Measurements from ENCODE around the gene KLHL10.
"Not testable (repeated sequence)": the region's sequence is repeated elsewhere in the genome, so short reads cannot be mapped to it uniquely, and the experiment has no call there.

Gene KLHL10

GRCh38 chr17:41840781-41841180, 3.2 kb downstream of the KLHL10 start:
- H3K9ac ChIP-seq (ENCODE audit: low read length); H3K4me1 ChIP-seq (ENCODE audit: control insufficient read depth, insufficient read depth, low read length); H3K9me3 ChIP-seq (ENCODE audit: control insufficient read depth, low read length); H3K27me3 ChIP-seq (ENCODE audit: control insufficient read depth, insufficient read depth, low read length); H3K36me3 ChIP-seq (ENCODE audit: control insufficient read depth, insufficient read depth, low read length); H3K4me3 ChIP-seq (ENCODE audit: low read length): not testable (repeated sequence)

DNA sequence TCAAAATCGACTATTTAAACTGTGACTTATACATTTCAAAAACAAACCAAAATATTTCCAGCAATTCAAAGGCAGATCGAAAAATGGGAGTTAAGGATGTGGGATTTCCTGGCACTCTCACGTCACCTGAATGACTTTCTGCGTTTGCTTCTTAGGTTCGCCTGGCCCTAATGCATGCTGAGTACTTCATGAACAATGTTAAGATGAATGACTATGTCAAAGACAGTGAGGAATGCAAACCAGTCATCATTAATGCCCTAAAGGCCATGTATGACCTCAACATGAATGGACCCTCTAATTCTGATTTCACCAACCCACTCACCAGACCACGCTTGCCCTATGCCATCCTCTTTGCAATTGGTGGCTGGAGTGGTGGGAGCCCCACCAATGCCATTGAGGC, 7.3 kb downstream of the KLHL10 start:
- H3K27me3 ChIP-seq (ENCODE audit: control insufficient read depth, insufficient read depth, low read length): no peaks in the 10 kb centered on the region
- no peak overlapping the region for H3K9ac ChIP-seq (ENCODE audit: low read length)
- H3K4me3 ChIP-seq (ENCODE audit: low read length): no peak overlapping the region
- H3K4me1 ChIP-seq (ENCODE audit: control insufficient read depth, insufficient read depth, low read length): no peaks in the 10 kb centered on the region
- no peaks in the 10 kb centered on the region for H3K36me3 ChIP-seq (ENCODE audit: control insufficient read depth, insufficient read depth, low read length)
- H3K9me3 ChIP-seq (ENCODE audit: control insufficient read depth, low read length): no peaks in the 10 kb centered on the region

DNA sequence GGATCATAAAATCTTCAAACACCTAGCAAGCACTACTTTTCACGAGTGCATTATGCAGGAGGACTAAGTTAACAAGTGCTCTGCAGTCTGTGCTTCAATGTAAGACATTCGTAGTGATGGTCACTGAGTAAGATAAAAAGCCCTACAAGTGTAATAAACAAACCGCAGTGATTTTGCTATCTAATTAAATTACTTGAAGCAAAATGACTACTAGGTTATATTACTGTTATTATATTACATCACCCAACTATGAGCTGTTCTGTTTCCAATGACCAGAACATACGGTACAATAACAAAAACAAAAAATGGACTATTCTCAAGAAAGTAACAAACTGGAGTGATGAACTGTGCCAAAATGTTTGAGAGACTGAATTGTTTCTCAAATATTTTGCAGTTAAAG, 11.2 kb downstream of the KLHL10 start:
- H3K4me3 ChIP-seq (ENCODE audit: low read length): no peak overlapping the region

DNA sequence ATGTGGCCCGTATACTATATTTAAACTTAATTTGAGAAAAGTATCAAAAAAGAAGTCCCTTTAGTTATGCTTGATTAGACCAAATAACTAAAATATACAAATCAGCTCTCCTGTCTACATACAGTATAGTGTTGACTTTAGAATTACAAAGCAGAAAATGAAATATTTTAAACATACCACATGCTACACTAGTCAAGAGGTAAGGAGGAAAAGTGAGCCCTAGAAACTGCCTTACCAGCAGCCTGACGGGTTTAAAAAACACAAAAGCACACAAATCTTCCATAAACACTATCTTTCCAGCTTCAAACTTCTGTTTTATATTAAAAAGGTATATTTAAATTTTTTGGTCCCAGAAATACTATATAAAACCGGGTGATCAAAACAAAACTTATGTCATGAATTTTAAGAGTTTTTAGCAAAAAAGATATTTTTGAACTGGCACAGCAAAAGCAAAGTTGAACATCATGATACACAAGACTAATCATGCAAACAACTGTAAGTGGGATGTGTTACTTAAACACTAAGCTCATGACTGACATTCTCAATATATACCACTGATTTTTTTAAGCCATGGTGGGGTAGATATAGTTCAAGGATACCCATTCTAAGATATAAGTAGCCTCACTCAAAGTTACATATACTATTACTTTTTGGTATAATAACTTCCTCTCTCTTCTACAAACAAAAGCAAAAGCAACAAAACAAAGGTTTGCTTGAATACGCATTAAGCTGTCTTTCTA, 11.8 kb downstream of the KLHL10 start:
- Histone ChIP-seq H3K9ac (ENCODE audit: low read length) (no peak overlapping the region), H3K27me3 (ENCODE audit: control insufficient read depth, insufficient read depth, low read length) (no peaks in the 10 kb centered on the region), H3K36me3 (ENCODE audit: control insufficient read depth, insufficient read depth, low read length) (peaks cover 1% of the 10 kb centered on the region), H3K4me1 (ENCODE audit: control insufficient read depth, insufficient read depth, low read length) (no peaks in the 10 kb centered on the region), H3K4me3 (ENCODE audit: low read length) (no peak overlapping the region), H3K9me3 (ENCODE audit: control insufficient read depth, low read length) (no peaks in the 10 kb centered on the region)

More for the DNA sequence above, 11.2 kb downstream of the KLHL10 start:
- Histone ChIP-seq H3K9ac (ENCODE audit: low read length) (no peak overlapping the region), H3K4me1 (ENCODE audit: control insufficient read depth, insufficient read depth, low read length) (no peaks in the 10 kb centered on the region), H3K36me3 (ENCODE audit: control insufficient read depth, insufficient read depth, low read length) (no peaks in the 10 kb centered on the region), H3K9me3 (ENCODE audit: control insufficient read depth, low read length) (no peaks in the 10 kb centered on the region), H3K27me3 (ENCODE audit: control insufficient read depth, insufficient read depth, low read length) (no peaks in the 10 kb centered on the region)

DNA sequence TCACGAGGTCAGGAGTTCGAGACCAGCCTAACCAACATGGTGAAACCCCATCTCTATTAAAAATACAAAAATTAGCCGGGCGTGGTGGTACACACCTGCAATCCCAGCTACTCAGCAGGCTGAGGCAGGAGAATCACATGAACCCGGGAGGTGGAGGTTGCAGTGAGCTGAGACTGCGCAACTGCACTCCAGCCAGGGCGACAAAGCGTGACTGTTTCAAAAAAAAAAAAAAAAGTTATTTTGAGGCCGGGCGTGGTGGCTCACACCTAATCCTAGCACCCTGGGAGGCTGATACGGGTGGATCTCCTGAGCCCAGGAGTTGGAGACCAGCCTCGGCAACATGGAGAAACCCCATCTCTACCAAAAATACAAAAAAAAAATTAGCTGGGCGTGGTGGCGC, 13.8 kb downstream of the KLHL10 start:
- not testable (repeated sequence) for H3K4me1 ChIP-seq (ENCODE audit: control insufficient read depth, insufficient read depth, low read length); H3K4me3 ChIP-seq (ENCODE audit: low read length); H3K36me3 ChIP-seq (ENCODE audit: control insufficient read depth, insufficient read depth, low read length); H3K27me3 ChIP-seq (ENCODE audit: control insufficient read depth, insufficient read depth, low read length); H3K9me3 ChIP-seq (ENCODE audit: control insufficient read depth, low read length); H3K9ac ChIP-seq (ENCODE audit: low read length)

GRCh38 chr17:41860254-41860931, 22.8 kb downstream of the KLHL10 start:
- no peak overlapping the region for H3K9ac ChIP-seq (ENCODE audit: low read length)
- no peak overlapping the region for H3K4me3 ChIP-seq (ENCODE audit: low read length)

GRCh38 chr17:41863074-41863848, 25.6 kb downstream of the KLHL10 start:
- Histone ChIP-seq H3K27me3 (ENCODE audit: control insufficient read depth, insufficient read depth, low read length) (no peaks in the 10 kb centered on the region), H3K4me3 (ENCODE audit: low read length) (peak overlapping the region; percentile 92), H3K9me3 (ENCODE audit: control insufficient read depth, low read length) (no peaks in the 10 kb centered on the region), H3K9ac (ENCODE audit: low read length) (peak overlapping the region; percentile 87), H3K4me1 (ENCODE audit: control insufficient read depth, insufficient read depth, low read length) (peaks cover 15% of the 10 kb centered on the region), H3K36me3 (ENCODE audit: control insufficient read depth, insufficient read depth, low read length) (peaks cover 3% of the 10 kb centered on the region)

More at GRCh38 chr17:41860254-41860931, 22.8 kb downstream of the KLHL10 start:
- peaks cover 15% of the 10 kb centered on the region for H3K4me1 ChIP-seq (ENCODE audit: control insufficient read depth, insufficient read depth, low read length)
- no peaks in the 10 kb centered on the region for H3K27me3 ChIP-seq (ENCODE audit: control insufficient read depth, insufficient read depth, low read length)
- H3K9me3 ChIP-seq (ENCODE audit: control insufficient read depth, low read length): no peaks in the 10 kb centered on the region
- H3K36me3 ChIP-seq (ENCODE audit: control insufficient read depth, insufficient read depth, low read length): no peaks in the 10 kb centered on the region

- H3K27me3 ChIP-seq (ENCODE audit: control insufficient read depth, insufficient read depth, low read length): no peaks in the 10 kb centered on the region
- peaks cover 3% of the 10 kb centered on the region for H3K36me3 ChIP-seq (ENCODE audit: control insufficient read depth, insufficient read depth, low read length)
- H3K9ac ChIP-seq (ENCODE audit: low read length): peak overlapping the region; percentile 87
- H3K9me3 ChIP-seq (ENCODE audit: control insufficient read depth, low read length): no peaks in the 10 kb centered on the region
- H3K4me3 ChIP-seq (ENCODE audit: low read length): peak overlapping the region; percentile 92
- peaks cover 15% of the 10 kb centered on the region for H3K4me1 ChIP-seq (ENCODE audit: control insufficient read depth, insufficient read depth, low read length)
These were observed 26.8 kb downstream of the KLHL10 start for GRCh38 chr17:41864498-41864835.

DNA sequence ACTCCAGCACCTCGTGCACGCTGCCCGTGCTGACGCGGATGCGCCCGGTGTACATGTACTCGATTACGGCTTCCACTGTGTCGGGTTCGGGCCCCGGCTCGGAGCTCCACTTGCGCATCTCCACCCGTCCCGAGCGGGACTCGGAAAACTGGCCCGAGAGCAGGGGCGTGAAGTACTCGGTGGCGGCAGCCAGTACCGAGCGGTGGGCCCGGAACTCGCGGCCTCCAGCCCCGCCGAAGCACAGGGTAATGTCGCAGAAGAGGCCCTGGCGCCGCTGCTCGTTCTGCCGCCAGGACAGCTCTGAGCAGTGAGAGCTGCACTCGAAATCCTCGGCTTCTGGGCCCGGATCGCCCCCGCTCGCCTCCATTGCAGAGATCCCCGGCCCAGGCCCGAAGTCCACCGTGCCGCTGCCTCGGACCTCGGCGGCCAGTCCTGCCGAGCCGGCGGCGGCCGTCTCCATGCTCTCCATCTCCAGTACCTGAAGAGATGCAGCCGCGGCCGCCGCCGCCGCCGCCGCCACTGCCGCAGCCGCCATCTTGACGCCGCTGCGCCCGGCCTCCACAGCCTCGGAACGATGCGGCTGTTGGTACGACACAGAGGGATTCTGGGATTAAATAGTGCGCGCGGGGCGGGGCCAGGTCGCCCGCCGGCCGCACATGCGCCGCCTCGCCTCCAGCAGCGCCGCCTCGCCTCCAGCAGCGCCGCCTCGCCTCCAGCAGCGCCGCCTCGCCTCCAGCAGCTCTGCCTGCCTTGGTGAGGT, 27.4 kb downstream of the KLHL10 start, which contains the start of gene KLHL11:
Gene KLHL11, minus strand, starts transcription at position 588 of the 760 bp plus-strand sequence. Its CDS starts 53 bp downstream, at position 535.
- Histone ChIP-seq H3K9ac (ENCODE audit: low read length) (peak within 1 kb of the TSS; percentile 87), H3K4me1 (ENCODE audit: control insufficient read depth, insufficient read depth, low read length) (peaks cover 15% of the 10 kb centered on the region), H3K27me3 (ENCODE audit: control insufficient read depth, insufficient read depth, low read length) (no peaks in the 10 kb centered on the region)

GRCh38 chr17:41865596-41865893, 27.9 kb downstream of the KLHL10 start:
- Histone ChIP-seq H3K4me1 (ENCODE audit: control insufficient read depth, insufficient read depth, low read length) (peaks cover 15% of the 10 kb centered on the region), H3K27me3 (ENCODE audit: control insufficient read depth, insufficient read depth, low read length) (no peaks in the 10 kb centered on the region), H3K4me3 (ENCODE audit: low read length) (no peak overlapping the region), H3K9ac (ENCODE audit: low read length) (peak overlapping the region; percentile 87), H3K36me3 (ENCODE audit: control insufficient read depth, insufficient read depth, low read length) (peaks cover 9% of the 10 kb centered on the region), H3K9me3 (ENCODE audit: control insufficient read depth, low read length) (no peaks in the 10 kb centered on the region)

More for the DNA sequence above, 27.4 kb downstream of the KLHL10 start, which contains the start of gene KLHL11:
- Histone ChIP-seq H3K9me3 (ENCODE audit: control insufficient read depth, low read length) (no peaks in the 10 kb centered on the region), H3K4me3 (ENCODE audit: low read length) (peak within 1 kb of the TSS; percentile 92), H3K36me3 (ENCODE audit: control insufficient read depth, insufficient read depth, low read length) (peaks cover 4% of the 10 kb centered on the region)

- Histone ChIP-seq H3K36me3 (ENCODE audit: control insufficient read depth, insufficient read depth, low read length) (peaks cover 12% of the 10 kb centered on the region), H3K9me3 (ENCODE audit: control insufficient read depth, low read length) (no peaks in the 10 kb centered on the region), H3K4me1 (ENCODE audit: control insufficient read depth, insufficient read depth, low read length) (peaks cover 8% of the 10 kb centered on the region), H3K9ac (ENCODE audit: low read length) (no peak overlapping the region), H3K27me3 (ENCODE audit: control insufficient read depth, insufficient read depth, low read length) (no peaks in the 10 kb centered on the region), H3K4me3 (ENCODE audit: low read length) (no peak overlapping the region)
These were observed 30.9 kb downstream of the KLHL10 start for GRCh38 chr17:41868568-41868967.

Data from mucosa of stomach (tissue), 1 donor.